Measurements from ENCODE around the gene RNLS.
"Not testable (repeated sequence)": the region's sequence is repeated elsewhere in the genome, so short reads cannot be mapped to it uniquely, and the experiment has no call there.

RNLS gene

GRCh38 chr10:88308361-88308760, 274.8 kb downstream of the RNLS start:
- not testable (repeated sequence) for DNase-seq (ENCODE audit: low read depth in 2 of 2, low spot score in 1 of 2)

- no peak for DNase-seq (ENCODE audit: low read depth in 2 of 2, low spot score in 1 of 2)
Observed at GRCh38 chr10:88299787-88300186, 283.3 kb downstream of the RNLS start.

GRCh38 chr10:88297103-88297502, 286.0 kb downstream of the RNLS start:
- DNase-seq (ENCODE audit: low read depth in 2 of 2, low spot score in 1 of 2) = no peak

GRCh38 chr10:88293651-88294230, 289.4 kb downstream of the RNLS start:
- DNase-seq (ENCODE audit: low read depth in 2 of 2, low spot score in 1 of 2) = no peak

- no peak for DNase-seq (ENCODE audit: low read depth in 2 of 2, low spot score in 1 of 2)
Observed at GRCh38 chr10:88293073-88293472, 290.0 kb downstream of the RNLS start.

GRCh38 chr10:88292185-88292514, 291.0 kb downstream of the RNLS start:
- DNase-seq (ENCODE audit: low read depth in 2 of 2, low spot score in 1 of 2) = no peak

GRCh38 chr10:88291289-88292184, 291.6 kb downstream of the RNLS start:
- no peak for DNase-seq (ENCODE audit: low read depth in 2 of 2, low spot score in 1 of 2)

- DNase-seq (ENCODE audit: low read depth in 2 of 2, low spot score in 1 of 2) = no peak
Observed at GRCh38 chr10:88289342-88289741, 293.8 kb downstream of the RNLS start.

- DNase-seq (ENCODE audit: low read depth in 2 of 2, low spot score in 1 of 2) = no peak
Observed at GRCh38 chr10:88288320-88289059, 294.6 kb downstream of the RNLS start.

GRCh38 chr10:88286030-88286429, 297.1 kb downstream of the RNLS start:
- DNase-seq (ENCODE audit: low read depth in 2 of 2, low spot score in 1 of 2) = no peak

- no peak for DNase-seq (ENCODE audit: low read depth in 2 of 2, low spot score in 1 of 2)
Observed at GRCh38 chr10:88281592-88282347, 301.3 kb downstream of the RNLS start.

GRCh38 chr10:88280518-88280917, 302.6 kb downstream of the RNLS start:
- DNase-seq (ENCODE audit: low read depth in 2 of 2, low spot score in 1 of 2) = no peak

- DNase-seq (ENCODE audit: low read depth in 2 of 2, low spot score in 1 of 2) = no peak
Observed at GRCh38 chr10:88278912-88279311, 304.2 kb downstream of the RNLS start.

- DNase-seq (ENCODE audit: low read depth in 2 of 2, low spot score in 1 of 2) = not testable (repeated sequence)
Observed at GRCh38 chr10:88276945-88277344, 306.2 kb downstream of the RNLS start.

- DNase-seq (ENCODE audit: low read depth in 2 of 2, low spot score in 1 of 2) = no peak
Observed at GRCh38 chr10:88274286-88274685, 308.8 kb downstream of the RNLS start.

- DNase-seq (ENCODE audit: low read depth in 2 of 2, low spot score in 1 of 2) = no peak
Observed at GRCh38 chr10:88273567-88273966, 309.6 kb downstream of the RNLS start.

GRCh38 chr10:88271761-88272543, 311.2 kb downstream of the RNLS start:
- DNase-seq (ENCODE audit: low read depth in 2 of 2, low spot score in 1 of 2) = no peak

- no peak for DNase-seq (ENCODE audit: low read depth in 2 of 2, low spot score in 1 of 2)
Observed at GRCh38 chr10:88270871-88271713, 312.0 kb downstream of the RNLS start.

- DNase-seq (ENCODE audit: low read depth in 2 of 2, low spot score in 1 of 2) = no peak
Observed at GRCh38 chr10:88270061-88270808, 312.9 kb downstream of the RNLS start.

Measured in stimulated activated CD8-positive, alpha-beta memory T cell treated with anti-CD3 and anti-CD28 coated beads, Interleukin-4, amount 100 ng/mL, for 4 hours (primary cell).